Measurements from ENCODE around the gene LRRC70.

DNA sequence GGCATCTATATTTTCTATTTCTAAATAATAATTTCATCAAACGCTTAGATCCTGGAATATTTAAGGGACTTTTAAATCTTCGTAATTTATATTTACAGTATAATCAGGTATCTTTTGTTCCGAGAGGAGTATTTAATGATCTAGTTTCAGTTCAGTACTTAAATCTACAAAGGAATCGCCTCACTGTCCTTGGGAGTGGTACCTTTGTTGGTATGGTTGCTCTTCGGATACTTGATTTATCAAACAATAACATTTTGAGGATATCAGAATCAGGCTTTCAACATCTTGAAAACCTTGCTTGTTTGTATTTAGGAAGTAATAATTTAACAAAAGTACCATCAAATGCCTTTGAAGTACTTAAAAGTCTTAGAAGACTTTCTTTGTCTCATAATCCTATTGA, 1.1 kb downstream of the LRRC70 start:
- TF ChIP-seq POLR2AphosphoS5 (IDR thresholded peaks at IDR 0.05) (no peak), POLR2A (IDR thresholded peaks at IDR 0.05) (no peak)
- TF ChIP-seq, protein P1, sequence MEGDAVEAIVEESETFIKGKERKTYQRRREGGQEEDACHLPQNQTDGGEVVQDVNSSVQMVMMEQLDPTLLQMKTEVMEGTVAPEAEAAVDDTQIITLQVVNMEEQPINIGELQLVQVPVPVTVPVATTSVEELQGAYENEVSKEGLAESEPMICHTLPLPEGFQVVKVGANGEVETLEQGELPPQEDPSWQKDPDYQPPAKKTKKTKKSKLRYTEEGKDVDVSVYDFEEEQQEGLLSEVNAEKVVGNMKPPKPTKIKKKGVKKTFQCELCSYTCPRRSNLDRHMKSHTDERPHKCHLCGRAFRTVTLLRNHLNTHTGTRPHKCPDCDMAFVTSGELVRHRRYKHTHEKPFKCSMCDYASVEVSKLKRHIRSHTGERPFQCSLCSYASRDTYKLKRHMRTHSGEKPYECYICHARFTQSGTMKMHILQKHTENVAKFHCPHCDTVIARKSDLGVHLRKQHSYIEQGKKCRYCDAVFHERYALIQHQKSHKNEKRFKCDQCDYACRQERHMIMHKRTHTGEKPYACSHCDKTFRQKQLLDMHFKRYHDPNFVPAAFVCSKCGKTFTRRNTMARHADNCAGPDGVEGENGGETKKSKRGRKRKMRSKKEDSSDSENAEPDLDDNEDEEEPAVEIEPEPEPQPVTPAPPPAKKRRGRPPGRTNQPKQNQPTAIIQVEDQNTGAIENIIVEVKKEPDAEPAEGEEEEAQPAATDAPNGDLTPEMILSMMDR (IDR thresholded peaks at IDR 0.05 in 8 of 11, conservative IDR thresholded peaks at IDR 0.05 in 3 of 11) = no peak
